ENCODE data around the gene HKDC1. TPM values are rescaled to one million over a fixed set of nuclear protein-coding genes. Genes with fewer than 3 reads are reported as not detected.
A peak's percentile ranks its signal among the peaks of the same experiment; 100 is the strongest.
"Not testable (repeated sequence)": the region's sequence is repeated elsewhere in the genome, so short reads cannot be mapped to it uniquely, and the experiment has no call there.

HKDC1 gene
- total RNA-seq, 2 donors from 2014 or later, result 0.35 TPM; not detected in 1

GRCh38 chr10:69278446-69278963 is 58.4 kb downstream of the HKDC1 start, which contains the start of gene HK1:
HK1 (plus strand) TSS chr10:69278496.
- Histone ChIP-seq H3K36me3 (no peaks in the 10 kb centered on the region), H3K27me3 (no peaks in the 10 kb centered on the region), H3K4me3 (no peak within 1 kb of the TSS), H3K9me3 (no peaks in the 10 kb centered on the region), H3K27ac (peak within 1 kb of the TSS in 1 of 2 donors; percentile 58), H3K4me1 (peaks cover 0 to 24% of the 10 kb centered on the region in 2 donors)
- TF ChIP-seq, protein P1, sequence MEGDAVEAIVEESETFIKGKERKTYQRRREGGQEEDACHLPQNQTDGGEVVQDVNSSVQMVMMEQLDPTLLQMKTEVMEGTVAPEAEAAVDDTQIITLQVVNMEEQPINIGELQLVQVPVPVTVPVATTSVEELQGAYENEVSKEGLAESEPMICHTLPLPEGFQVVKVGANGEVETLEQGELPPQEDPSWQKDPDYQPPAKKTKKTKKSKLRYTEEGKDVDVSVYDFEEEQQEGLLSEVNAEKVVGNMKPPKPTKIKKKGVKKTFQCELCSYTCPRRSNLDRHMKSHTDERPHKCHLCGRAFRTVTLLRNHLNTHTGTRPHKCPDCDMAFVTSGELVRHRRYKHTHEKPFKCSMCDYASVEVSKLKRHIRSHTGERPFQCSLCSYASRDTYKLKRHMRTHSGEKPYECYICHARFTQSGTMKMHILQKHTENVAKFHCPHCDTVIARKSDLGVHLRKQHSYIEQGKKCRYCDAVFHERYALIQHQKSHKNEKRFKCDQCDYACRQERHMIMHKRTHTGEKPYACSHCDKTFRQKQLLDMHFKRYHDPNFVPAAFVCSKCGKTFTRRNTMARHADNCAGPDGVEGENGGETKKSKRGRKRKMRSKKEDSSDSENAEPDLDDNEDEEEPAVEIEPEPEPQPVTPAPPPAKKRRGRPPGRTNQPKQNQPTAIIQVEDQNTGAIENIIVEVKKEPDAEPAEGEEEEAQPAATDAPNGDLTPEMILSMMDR (IDR thresholded peaks at IDR 0.05), result no peak
- DNase-seq (ENCODE audit: low spot score), result no peak

DNA sequence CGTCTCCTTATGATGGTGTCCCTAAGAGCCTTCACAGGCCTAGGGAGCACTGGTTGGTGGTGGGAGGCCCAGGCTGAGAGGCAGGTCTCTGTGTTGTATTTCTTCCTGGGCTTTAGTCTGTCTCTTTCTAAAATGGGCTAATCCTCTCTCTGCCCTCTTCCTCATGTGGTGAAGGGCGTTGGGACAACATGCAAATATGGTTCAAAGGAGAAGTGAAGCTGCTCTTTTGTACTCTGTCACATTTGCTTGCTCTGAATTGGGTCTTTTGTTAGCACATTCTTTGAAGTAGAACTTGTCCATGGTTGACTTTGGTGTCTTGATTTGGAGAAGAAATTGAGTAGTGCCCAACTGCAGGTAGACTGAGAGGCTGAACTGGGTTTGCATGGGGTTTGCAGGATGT is 59.0 kb downstream of the HKDC1 start:
- Histone ChIP-seq H3K36me3 (no peaks in the 10 kb centered on the region), H3K9me3 (no peaks in the 10 kb centered on the region), H3K27ac (peak overlapping the region in 1 of 2 donors; percentile 58), H3K4me1 (peaks cover 0 to 24% of the 10 kb centered on the region in 2 donors), H3K4me3 (no peak overlapping the region), H3K27me3 (no peaks in the 10 kb centered on the region)
- no peak for DNase-seq (ENCODE audit: low spot score)
- TF ChIP-seq, protein P1 (IDR thresholded peaks at IDR 0.05), result no peak

DNA sequence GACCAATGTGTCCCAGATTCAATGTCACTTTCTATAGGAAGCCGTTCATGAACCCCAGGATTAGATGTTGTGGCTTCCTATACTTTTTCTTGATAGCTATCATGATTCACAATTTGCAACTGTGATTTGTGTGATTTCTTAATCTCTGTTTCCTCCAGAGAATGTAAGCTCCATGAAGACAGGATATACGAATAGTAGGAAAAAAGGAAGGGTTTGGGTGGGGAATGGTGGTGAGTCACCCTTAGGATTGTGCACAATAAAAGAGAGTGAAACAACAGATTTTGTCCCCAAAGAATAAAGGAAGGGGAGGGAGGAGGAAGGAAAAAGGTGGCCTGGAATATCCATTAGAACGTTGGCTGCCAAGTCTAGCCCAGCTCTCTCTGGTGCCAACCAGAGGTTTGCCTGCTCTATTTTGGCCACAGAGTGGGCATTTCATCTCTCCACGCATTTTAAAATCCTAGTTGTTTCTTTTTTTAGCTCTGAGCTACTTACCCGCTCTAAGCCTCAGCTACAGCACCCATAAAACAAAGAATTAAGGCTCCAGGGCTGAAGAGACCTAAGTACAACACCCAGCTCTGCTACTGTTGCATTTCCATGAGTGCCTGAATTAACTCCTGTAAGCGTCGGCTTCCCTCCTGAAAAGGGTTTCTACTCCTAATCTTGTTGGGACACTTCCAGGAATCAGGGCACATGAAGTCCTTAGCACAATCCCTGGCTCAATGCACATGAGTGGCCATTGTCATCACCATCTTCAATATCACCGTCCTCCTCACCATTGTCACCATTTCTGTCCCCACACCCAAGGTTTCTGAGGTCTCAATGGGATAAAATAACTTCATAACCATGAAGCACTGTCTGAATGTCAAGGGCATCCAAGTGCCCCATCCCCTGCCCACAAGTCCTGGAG is 61.6 kb downstream of the HKDC1 start:
- Histone ChIP-seq H3K36me3 (no peaks in the 10 kb centered on the region), H3K27me3 (no peaks in the 10 kb centered on the region), H3K4me3 (no peak overlapping the region), H3K9me3 (no peaks in the 10 kb centered on the region), H3K4me1 (peaks cover 0 to 24% of the 10 kb centered on the region in 2 donors), H3K27ac (peak overlapping the region; percentile 16 to 40)
- no peak for DNase-seq (ENCODE audit: low spot score)
- TF ChIP-seq, protein P1 (IDR thresholded peaks at IDR 0.05), result no peak

DNA sequence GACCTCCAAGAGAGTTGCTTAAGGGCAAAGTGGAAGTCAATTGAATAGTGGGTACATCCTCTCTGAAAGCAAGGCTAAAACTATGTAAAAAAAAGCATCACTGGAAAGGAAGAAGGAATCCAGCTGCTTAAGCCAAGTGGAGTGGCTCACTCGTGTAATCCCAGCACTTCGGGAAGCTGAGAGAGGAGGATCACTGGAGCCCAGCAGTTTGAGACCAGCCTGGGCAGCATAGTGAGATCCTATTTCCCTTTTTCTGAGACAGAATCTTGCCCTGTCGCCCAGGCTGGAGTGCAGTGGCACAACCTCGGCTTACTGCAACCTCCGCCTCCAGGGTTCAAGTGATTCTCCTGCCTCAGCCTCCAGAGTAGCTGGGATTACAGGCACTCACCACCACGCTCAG is 64.3 kb downstream of the HKDC1 start:
- not testable (repeated sequence) for DNase-seq (ENCODE audit: low spot score); H3K4me3 ChIP-seq; H3K9me3 ChIP-seq; H3K36me3 ChIP-seq; H3K27me3 ChIP-seq; H3K27ac ChIP-seq
- H3K4me1 ChIP-seq, result peaks cover 0 to 11% of the 10 kb centered on the region in 2 donors

DNA sequence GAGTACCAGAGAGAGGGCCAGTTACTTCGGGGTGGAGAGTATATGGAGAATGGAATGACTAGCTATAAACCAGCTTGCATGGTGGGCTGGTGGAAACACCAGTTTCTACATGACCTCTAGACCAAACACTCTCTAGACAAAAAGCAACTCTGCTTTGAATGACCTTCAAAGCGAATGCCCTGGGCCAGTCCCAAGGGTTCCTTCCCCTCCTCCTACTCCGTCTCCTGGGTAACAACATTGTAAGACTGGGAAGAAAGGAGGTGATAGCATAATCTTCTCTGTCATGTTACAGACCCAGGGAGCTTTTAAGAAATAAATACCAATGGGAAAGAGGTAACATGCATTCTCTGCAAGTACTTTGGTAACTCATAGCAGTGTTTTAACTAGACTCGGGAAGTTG is 65.6 kb downstream of the HKDC1 start:
- H3K36me3 ChIP-seq, result no peaks in the 10 kb centered on the region
- no peak overlapping the region for H3K27ac ChIP-seq

GRCh38 chr10:69287181-69287580 is 67.0 kb downstream of the HKDC1 start:
- no peaks in the 10 kb centered on the region for H3K36me3 ChIP-seq
- H3K9me3 ChIP-seq, result no peaks in the 10 kb centered on the region

More for the DNA sequence above, 65.6 kb downstream of the HKDC1 start:
- Histone ChIP-seq H3K4me1 (peaks cover 0 to 11% of the 10 kb centered on the region in 2 donors), H3K27me3 (no peaks in the 10 kb centered on the region), H3K4me3 (no peak overlapping the region), H3K9me3 (no peaks in the 10 kb centered on the region)
- TF ChIP-seq, protein P1 (IDR thresholded peaks at IDR 0.05), result no peak
- no peak for DNase-seq (ENCODE audit: low spot score)

More at GRCh38 chr10:69287181-69287580, 67.0 kb downstream of the HKDC1 start:
- Histone ChIP-seq H3K27me3 (no peaks in the 10 kb centered on the region), H3K4me1 (peaks cover 0 to 8% of the 10 kb centered on the region in 2 donors), H3K4me3 (no peak overlapping the region), H3K27ac (no peak overlapping the region)
- DNase-seq (ENCODE audit: low spot score), result no peak
- TF ChIP-seq, protein P1 (IDR thresholded peaks at IDR 0.05), result no peak

All from right atrium auricular region (tissue), 2 donors.